Mammary epithelial cell (primary cell): ENCODE results near the gene SRP14.

Experiments used
- EZH2 ChIP-seq: IDR thresholded peaks from 2 replicates; pipeline ENCODE4 v1.6.1; 2012; ENCODE audit warnings: low read length, inconsistent platforms, borderline replicate concordance
- TF ChIP-seq, protein P1 (sequence below), 2 donors: IDR thresholded peaks in 1 of 2; conservative IDR thresholded peaks in 1 of 2; 2 replicates each; pipeline ENCODE4 v1.5.1; 2011 to 2012; ENCODE audit warnings: inconsistent platforms in 2 of 2, low read length in 2 of 2, mild to moderate bottlenecking in 2 of 2, control low read depth in 1 of 2, low read depth in 1 of 2; ENCODE audit not compliant: insufficient read depth in 1 of 2; ENCODE audit errors: extremely low read depth in 1 of 2

DNA sequence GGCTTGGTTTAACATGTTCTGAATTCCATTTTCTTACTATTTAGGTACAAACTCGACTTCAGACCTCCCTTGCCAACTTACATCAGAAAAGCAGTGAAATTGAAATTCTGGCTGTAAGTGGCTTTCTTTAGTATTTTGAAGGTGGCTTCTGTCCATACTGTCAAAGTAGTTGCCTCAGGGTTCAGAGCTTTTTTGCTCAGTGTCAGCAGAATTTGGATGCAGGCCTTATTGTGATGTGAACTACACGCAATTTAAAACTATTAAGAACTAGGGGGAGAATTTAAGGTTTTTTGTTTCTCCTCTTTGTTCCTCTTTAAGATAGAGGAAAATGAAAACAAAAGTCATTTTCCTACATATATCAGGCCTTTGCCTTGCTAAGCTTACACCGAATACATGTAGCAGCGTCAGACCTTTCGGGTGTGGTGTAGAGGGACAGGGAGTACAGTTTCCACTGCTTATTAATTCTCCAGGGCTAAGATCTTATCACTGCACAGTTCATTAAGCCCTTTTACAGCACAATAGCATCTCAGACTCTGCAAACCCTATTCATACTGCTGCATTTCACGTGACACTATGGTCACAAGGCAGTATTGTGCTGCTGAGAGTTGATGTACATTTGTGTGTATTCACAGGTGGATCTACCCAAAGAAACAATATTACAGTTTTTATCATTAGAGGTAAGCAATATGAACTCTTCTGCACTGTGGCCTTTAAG, 6.7 kb downstream of the SRP14 start:
- TF ChIP-seq, protein P1, sequence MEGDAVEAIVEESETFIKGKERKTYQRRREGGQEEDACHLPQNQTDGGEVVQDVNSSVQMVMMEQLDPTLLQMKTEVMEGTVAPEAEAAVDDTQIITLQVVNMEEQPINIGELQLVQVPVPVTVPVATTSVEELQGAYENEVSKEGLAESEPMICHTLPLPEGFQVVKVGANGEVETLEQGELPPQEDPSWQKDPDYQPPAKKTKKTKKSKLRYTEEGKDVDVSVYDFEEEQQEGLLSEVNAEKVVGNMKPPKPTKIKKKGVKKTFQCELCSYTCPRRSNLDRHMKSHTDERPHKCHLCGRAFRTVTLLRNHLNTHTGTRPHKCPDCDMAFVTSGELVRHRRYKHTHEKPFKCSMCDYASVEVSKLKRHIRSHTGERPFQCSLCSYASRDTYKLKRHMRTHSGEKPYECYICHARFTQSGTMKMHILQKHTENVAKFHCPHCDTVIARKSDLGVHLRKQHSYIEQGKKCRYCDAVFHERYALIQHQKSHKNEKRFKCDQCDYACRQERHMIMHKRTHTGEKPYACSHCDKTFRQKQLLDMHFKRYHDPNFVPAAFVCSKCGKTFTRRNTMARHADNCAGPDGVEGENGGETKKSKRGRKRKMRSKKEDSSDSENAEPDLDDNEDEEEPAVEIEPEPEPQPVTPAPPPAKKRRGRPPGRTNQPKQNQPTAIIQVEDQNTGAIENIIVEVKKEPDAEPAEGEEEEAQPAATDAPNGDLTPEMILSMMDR (conservative IDR thresholded peaks at IDR 0.05 in 1 of 2, IDR thresholded peaks at IDR 0.05 in 1 of 2; ENCODE audit: extremely low read depth in 1 of 2, insufficient read depth in 1 of 2, low read depth in 1 of 2, low read length in 2 of 2) = no peak
- no peak for TF ChIP-seq EZH2
